AML-193 (cell line): ENCODE measurements around the gene LRRC49.
"Not testable (repeated sequence)": the region's sequence is repeated elsewhere in the genome, so short reads cannot be mapped to it uniquely, and the experiment has no call there.

Experiments
- DNase-seq, 2 experiments: peaks; one replicate each; lab custom pipeline; 2025; lab: John Stamatoyannopoulos, UW

Gene LRRC49

GRCh38 chr15:70867911-70868467, 24.6 kb upstream of the LRRC49 start:
- no peak for DNase-seq

- DNase-seq, result no peak
Observed at GRCh38 chr15:70869346-70869745, 23.3 kb upstream of the LRRC49 start.

- no peak for DNase-seq
Observed at GRCh38 chr15:70870051-70870450, 22.6 kb upstream of the LRRC49 start.

GRCh38 chr15:70871490-70871889, 21.1 kb upstream of the LRRC49 start:
- DNase-seq, result not testable (repeated sequence)

- no peak for DNase-seq
Observed at GRCh38 chr15:70873232-70874054, 19.2 kb upstream of the LRRC49 start.

GRCh38 chr15:70875001-70875782, 17.4 kb upstream of the LRRC49 start:
- no peak for DNase-seq

- no peak for DNase-seq
Observed at GRCh38 chr15:70876011-70876410, 16.6 kb upstream of the LRRC49 start.

GRCh38 chr15:70876683-70877082, 15.9 kb upstream of the LRRC49 start:
- DNase-seq, result no peak

- DNase-seq, result no peak
Observed at GRCh38 chr15:70879401-70879800, 13.2 kb upstream of the LRRC49 start.

- DNase-seq, result no peak
Observed at GRCh38 chr15:70880781-70881180, 11.8 kb upstream of the LRRC49 start.

GRCh38 chr15:70882361-70882760, 10.3 kb upstream of the LRRC49 start:
- no peak for DNase-seq

- DNase-seq, result no peak
Observed at GRCh38 chr15:70892912-70893560, 410 bp downstream of the LRRC49 start.

GRCh38 chr15:70902107-70902506, 9.5 kb downstream of the LRRC49 start:
- DNase-seq, result no peak

GRCh38 chr15:70906842-70907241, 14.2 kb downstream of the LRRC49 start:
- DNase-seq, result no peak

GRCh38 chr15:70907784-70908471, 15.3 kb downstream of the LRRC49 start:
- no peak for DNase-seq

GRCh38 chr15:70910958-70911357, 18.3 kb downstream of the LRRC49 start:
- no peak for DNase-seq

- DNase-seq, result no peak
Observed at GRCh38 chr15:70912187-70912586, 19.6 kb downstream of the LRRC49 start.

GRCh38 chr15:70916531-70916930, 23.9 kb downstream of the LRRC49 start:
- DNase-seq, result no peak

GRCh38 chr15:70917955-70918354, 25.3 kb downstream of the LRRC49 start:
- DNase-seq, result no peak

- DNase-seq, result no peak
Observed at GRCh38 chr15:70920981-70921696, 28.5 kb downstream of the LRRC49 start.

GRCh38 chr15:70922119-70922518, 29.5 kb downstream of the LRRC49 start:
- DNase-seq, result no peak
